Esophagus squamous epithelium (tissue), 5 donors: Measurements from ENCODE around the gene PDPK1. TPM values are rescaled to one million over a fixed set of nuclear protein-coding genes. Genes with fewer than 3 reads are reported as not detected.

Source experiments
- DNase-seq: peaks from one replicate; lab custom pipeline; 2025; lab: John Stamatoyannopoulos, UW
- H3K27ac ChIP-seq, 4 donors: fragments of 200-600 bp; sonication (generic); one replicate each; pipeline ENCODE4 v1.5.1; 2016 to 2019; ENCODE audit warnings: mild to moderate bottlenecking in 1 of 4
- H3K27me3 ChIP-seq, 4 donors: fragments of 200-600 bp; sonication (generic); 1 replicate in 3 of 4; 2 replicates in 1 of 4; pipeline versions ENCODE4 v1.5.1 to v1.6.0; 2017 to 2021; ENCODE audit warnings: antibody characterized with exemption in 1 of 4
- H3K36me3 ChIP-seq, 3 donors: fragments of 200-600 bp; sonication (generic); one replicate each; pipeline ENCODE4 v1.5.1; 2016 to 2019
- H3K4me1 ChIP-seq, 3 donors: fragments of 200-600 bp; sonication (generic); one replicate each; pipeline ENCODE4 v1.5.1; 2017 to 2019
- H3K4me3 ChIP-seq, 4 donors: fragments of 200-600 bp; sonication (generic); 1 replicate in 3 of 4; 2 replicates in 1 of 4; pipeline ENCODE4 v1.5.1; 2016 to 2019; ENCODE audit warnings: mild to moderate bottlenecking in 2 of 4, moderate library complexity in 1 of 4
- H3K9me3 ChIP-seq, 3 donors: fragments of 200-600 bp; sonication (generic); one replicate each; pipeline ENCODE4 v1.5.1; 2016 to 2019
- POLR2A ChIP-seq, 4 donors: fragments of 450-650 bp; IDR thresholded peaks; one replicate each; pipeline ENCODE4 v1.6.1; 2017; ENCODE audit warnings: antibody characterized with exemption in 4 of 4, mild to moderate bottlenecking in 4 of 4, moderate library complexity in 3 of 4
- WGBS, 2 donors: methylation state at CpG; one replicate each; pipeline ENCODE4 v1.1.5; 2018; 5-methylcytosine and 5-hydroxymethylcytosine counted together
- intact Hi-C: fragments of 100-400 bp; cut with DNase I; formaldehyde crosslinking; loops from one replicate; pipeline ENCODE4 v1.15.0; 2022
- total RNA-seq, 4 donors: library from RNA; depleted of rRNA; stranded (reverse); fragments of >200 nt; gene quantifications; one replicate each; pipeline ENCODE4 v1.1.0, GENCODE V29; 2016
- TF ChIP-seq, protein P1 (sequence below), 6 experiments: fragments of 450-650 bp in 4 of 6; fragments of 200-600 bp in 2 of 6; sonication (generic) in 2 of 6; IDR thresholded peaks; one replicate each; pipeline ENCODE4 v1.5.1; 2016 to 2019; ENCODE audit warnings: antibody characterized with exemption in 6 of 6, mild to moderate bottlenecking in 4 of 6, moderate library complexity in 4 of 6
- donor health status: DM: yes; HTN: yes; CAD: no.

Gene PDPK1
- total RNA-seq, 4 donors from 2014 or later: 18.3 to 28.2 (median 23.3) TPM

DNA sequence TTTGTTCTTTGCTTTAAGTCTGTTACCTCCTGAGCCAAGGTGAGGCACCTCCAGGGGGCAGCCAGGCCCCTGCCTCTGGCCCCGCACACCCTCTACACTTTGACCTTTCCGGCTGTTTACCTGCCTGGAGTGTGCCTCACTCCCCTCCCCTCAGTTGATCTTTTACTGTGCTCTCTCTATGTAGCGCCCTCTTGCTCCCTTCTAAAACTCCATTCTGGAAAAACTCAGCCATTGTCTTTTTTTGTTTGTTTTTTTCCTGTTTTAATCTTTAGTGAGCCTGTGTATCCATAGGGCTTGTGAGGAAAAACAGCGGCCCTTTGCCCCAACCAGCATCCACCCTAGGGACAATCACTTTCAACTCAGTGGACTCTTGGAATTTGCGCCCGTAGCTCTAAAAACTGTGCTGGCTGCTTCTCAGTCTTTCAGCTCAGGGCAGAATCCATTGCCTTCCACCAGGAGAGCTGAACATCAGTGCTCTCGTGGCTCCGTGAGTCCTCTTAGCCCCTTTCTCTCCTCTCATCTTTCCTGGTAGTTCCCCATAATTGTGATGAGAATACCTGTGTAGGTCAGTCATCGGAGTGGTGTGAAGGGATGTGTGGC, 13.4 kb upstream of the PDPK1 start:
- Histone ChIP-seq H3K4me3 (no peak overlapping the region), H3K27me3 (no peaks in the 10 kb centered on the region), H3K4me1 (peaks cover 11 to 28% (median 15%) of the 10 kb centered on the region in 3 donors), H3K36me3 (peaks cover 26 to 82% (median 38%) of the 10 kb centered on the region in 3 donors), H3K27ac (no peak overlapping the region), H3K9me3 (no peaks in the 10 kb centered on the region)
- no peak for TF ChIP-seq POLR2A (IDR thresholded peaks at IDR 0.05)
- TF ChIP-seq, protein P1, sequence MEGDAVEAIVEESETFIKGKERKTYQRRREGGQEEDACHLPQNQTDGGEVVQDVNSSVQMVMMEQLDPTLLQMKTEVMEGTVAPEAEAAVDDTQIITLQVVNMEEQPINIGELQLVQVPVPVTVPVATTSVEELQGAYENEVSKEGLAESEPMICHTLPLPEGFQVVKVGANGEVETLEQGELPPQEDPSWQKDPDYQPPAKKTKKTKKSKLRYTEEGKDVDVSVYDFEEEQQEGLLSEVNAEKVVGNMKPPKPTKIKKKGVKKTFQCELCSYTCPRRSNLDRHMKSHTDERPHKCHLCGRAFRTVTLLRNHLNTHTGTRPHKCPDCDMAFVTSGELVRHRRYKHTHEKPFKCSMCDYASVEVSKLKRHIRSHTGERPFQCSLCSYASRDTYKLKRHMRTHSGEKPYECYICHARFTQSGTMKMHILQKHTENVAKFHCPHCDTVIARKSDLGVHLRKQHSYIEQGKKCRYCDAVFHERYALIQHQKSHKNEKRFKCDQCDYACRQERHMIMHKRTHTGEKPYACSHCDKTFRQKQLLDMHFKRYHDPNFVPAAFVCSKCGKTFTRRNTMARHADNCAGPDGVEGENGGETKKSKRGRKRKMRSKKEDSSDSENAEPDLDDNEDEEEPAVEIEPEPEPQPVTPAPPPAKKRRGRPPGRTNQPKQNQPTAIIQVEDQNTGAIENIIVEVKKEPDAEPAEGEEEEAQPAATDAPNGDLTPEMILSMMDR (IDR thresholded peaks at IDR 0.05): no peak
- no peak for DNase-seq
- WGBS, 2 donors: 89 to 90% methylated on average over 8 to 9 of the region's 9 CpGs
- intact Hi-C loops: no loop called here

DNA sequence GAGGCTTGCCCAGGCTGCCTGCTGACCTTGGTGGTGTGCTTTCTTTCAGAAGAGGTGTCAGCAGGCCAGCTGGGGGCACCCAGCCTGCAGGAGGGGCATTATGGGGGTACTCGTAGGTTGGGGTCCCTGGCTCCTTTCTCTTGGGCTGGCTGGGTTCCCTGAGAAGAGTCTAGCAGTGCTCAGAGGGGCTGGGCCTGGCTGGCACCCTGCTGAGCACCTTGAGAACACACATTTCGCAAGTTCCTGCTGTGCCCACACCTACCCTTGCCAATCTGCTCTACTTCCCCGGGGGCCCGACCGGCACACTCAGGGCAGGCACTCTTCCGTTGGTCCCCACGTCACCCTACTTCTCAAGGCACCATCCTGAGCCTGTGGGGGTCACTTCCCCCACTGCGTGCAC, 11.7 kb upstream of the PDPK1 start:
- no peaks in the 10 kb centered on the region for H3K9me3 ChIP-seq
- TF ChIP-seq, protein P1 (IDR thresholded peaks at IDR 0.05): no peak
- no peak for TF ChIP-seq POLR2A (IDR thresholded peaks at IDR 0.05)
- H3K4me1 ChIP-seq: peaks cover 5 to 25% (median 7%) of the 10 kb centered on the region in 3 donors
- peaks cover 30 to 91% (median 35%) of the 10 kb centered on the region in 3 donors for H3K36me3 ChIP-seq
- H3K4me3 ChIP-seq: no peak overlapping the region
- intact Hi-C loops: no loop called here
- 53 to 88% methylated on average over 5 of the region's 8 CpGs for WGBS, 2 donors
- no peak for DNase-seq
- H3K27ac ChIP-seq: no peak overlapping the region
- no peaks in the 10 kb centered on the region for H3K27me3 ChIP-seq

DNA sequence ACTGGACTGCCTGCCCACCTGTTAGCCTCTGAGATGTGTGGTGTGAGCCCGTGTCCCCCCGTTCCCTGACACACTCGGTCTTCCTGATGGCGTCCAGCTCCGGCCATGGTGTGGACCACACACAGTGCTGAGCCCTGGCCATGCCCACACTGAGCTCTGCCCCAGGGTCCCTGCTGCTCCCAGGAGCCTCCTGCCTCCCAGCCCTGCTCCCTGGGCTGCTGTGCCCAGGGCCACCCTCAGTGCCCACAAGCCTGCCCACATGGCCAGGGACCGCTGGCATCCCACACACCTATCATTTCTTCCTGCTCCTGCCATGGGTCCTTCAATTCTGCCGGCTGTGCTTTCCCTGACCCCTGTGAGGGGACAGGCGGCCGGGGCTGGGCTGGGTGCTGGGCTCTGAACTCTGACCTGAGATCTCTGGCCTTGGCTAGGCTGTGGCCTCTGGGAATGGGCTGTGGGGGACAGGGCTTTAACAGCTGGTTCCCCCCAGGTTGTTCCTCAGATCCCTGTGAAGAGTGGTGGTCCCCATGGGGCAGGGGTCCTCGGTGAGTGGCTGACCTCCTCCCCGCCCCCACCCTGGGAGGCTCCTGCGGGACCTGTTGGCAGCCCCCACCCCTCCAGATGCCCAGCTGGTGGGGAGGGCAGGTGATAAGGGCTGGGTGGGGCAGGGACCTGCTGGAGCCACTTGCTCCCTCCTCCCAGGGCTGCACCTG, 10.6 kb upstream of the PDPK1 start:
- Histone ChIP-seq H3K4me1 (peaks cover 7 to 21% (median 8%) of the 10 kb centered on the region in 3 donors), H3K4me3 (no peak overlapping the region), H3K9me3 (no peaks in the 10 kb centered on the region), H3K27me3 (no peaks in the 10 kb centered on the region), H3K36me3 (peaks cover 30 to 86% (median 35%) of the 10 kb centered on the region in 3 donors), H3K27ac (no peak overlapping the region)
- intact Hi-C loops: no loop called here
- no peak for DNase-seq
- TF ChIP-seq, protein P1 (IDR thresholded peaks at IDR 0.05): no peak
- no peak for TF ChIP-seq POLR2A (IDR thresholded peaks at IDR 0.05)
- 77 to 89% methylated on average over 3 to 7 of the region's 12 CpGs for WGBS, 2 donors

DNA sequence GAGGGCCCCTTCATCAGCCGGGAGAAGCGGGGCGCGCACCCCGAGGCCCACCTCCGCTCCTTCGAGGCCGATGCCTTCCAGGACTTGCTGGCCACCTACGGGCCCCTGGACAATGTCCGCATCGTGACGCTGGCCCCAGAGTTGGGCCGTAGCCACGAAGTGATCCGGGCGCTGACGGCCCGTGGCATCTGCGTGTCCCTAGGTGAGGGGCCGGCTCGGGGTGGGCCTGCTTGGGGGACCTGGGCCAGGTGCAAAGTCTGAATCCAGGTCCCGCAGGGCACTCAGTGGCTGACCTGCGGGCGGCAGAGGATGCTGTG, 10.1 kb upstream of the PDPK1 start:
- Histone ChIP-seq H3K36me3 (peaks cover 30 to 81% (median 35%) of the 10 kb centered on the region in 3 donors), H3K4me1 (peaks cover 7 to 23% (median 8%) of the 10 kb centered on the region in 3 donors), H3K27me3 (no peaks in the 10 kb centered on the region), H3K27ac (no peak overlapping the region), H3K4me3 (no peak overlapping the region), H3K9me3 (no peaks in the 10 kb centered on the region)
- no CpG with 5 or more reads among the region's 24 CpGs for WGBS, 2 donors
- DNase-seq: no peak
- TF ChIP-seq POLR2A (IDR thresholded peaks at IDR 0.05): no peak
- TF ChIP-seq, protein P1 (IDR thresholded peaks at IDR 0.05): no peak
- intact Hi-C loops: no loop called here
